GM19467 (cell line): ENCODE data around the gene MPDU1.
"Not testable (repeated sequence)": the region's sequence is repeated elsewhere in the genome, so short reads cannot be mapped to it uniquely, and the experiment has no call there.

Source experiments
- ATAC-seq: cut with Tn5 transposase; IDR thresholded peaks from one replicate; pipeline ENCODE4 v1.9.1; 2021; ENCODE audit warnings: mild to moderate bottlenecking, moderate library complexity; ENCODE audit not compliant: unreplicated experiment

Gene MPDU1

DNA sequence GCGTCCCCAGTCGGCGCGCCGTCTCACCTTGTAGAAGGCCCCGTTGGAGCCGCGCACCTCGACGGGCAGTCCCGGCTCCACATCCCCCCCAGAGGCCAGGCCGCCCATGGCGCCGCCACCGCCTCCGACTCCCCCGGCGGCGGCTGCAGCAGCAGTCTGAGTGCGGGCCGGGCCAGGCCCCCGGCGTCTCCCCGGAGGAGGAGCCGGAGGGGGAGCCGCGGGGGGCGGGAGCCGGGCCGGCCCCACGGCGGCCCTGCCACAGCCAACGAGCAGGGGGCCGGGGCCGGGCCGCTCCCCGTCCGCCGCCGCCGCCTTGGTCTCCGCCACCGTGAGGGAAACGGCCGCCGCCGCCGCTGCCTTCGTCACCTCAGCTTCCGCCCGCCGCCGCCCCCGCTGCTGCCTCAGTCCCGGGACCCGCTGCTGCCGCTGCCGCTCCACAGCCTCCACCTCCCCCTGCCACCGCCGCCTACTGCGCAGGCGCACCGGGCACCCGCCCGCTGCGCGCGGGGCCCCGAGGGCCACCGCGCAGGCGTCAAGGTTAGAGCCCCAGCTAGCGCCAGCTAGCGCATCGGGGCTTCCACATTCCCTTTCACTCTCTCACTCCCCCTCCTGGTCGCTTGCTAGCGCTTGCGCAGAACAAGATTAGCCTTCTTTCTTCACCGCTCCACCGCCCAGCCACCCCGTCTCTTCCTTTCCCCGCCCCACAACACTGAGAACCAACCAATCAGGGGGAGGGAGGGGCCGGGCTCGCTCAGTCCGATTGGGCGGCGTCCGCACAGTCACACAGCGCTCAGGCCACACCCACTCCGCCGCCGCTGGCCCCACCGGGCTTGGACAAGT lies 31.0 kb downstream of the MPDU1 start, which contains the start of gene FXR2:
TSS of gene FXR2 (minus strand) at position 473 of the 840 bp plus-strand sequence. CDS start at position 108, 365 bp downstream.
- ATAC-seq, result peak; percentile 85

DNA sequence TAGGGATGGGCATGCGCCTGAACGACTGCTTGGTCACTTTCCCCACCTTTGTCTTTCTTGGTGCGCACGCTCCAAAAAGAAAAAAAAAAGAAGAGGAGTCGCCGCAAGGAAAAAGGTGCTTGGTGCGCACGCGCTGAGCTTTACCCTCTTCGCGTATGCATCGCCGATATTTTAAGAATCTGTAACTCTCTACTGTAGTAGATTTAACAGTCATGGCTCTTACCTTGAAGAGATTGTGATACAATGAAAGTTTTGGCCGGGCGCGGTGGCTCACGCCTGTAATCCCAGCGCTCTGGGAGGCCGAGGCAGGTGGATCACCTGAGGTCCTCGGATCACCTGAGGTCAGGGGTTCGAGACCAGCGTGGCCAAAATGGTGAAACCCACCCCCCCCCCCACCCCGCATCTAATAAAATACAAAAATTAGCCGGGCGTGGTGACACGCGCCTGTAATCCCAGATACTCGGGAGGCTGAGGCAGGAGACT lies 31.7 kb downstream of the MPDU1 start:
- no peak for ATAC-seq

DNA sequence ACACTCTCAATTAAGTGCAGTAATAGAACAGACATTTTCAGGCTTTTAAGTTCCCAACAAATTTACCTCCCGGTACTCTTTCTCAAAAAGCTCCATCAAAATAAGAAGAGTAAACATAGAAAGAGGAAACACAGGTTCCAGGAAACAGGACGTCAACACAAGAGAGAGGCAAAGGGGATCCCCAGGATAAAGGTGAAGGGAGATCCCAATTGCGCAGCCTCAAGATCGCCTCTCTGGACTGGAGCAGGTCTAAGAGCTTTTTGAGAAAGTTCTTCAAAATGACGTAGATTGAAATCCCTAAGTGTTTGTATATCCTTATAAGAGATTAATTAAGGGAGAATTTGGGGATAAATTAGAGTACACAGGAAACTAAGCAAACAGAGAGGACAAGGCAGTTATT lies 35.0 kb downstream of the MPDU1 start:
- no peak for ATAC-seq

DNA sequence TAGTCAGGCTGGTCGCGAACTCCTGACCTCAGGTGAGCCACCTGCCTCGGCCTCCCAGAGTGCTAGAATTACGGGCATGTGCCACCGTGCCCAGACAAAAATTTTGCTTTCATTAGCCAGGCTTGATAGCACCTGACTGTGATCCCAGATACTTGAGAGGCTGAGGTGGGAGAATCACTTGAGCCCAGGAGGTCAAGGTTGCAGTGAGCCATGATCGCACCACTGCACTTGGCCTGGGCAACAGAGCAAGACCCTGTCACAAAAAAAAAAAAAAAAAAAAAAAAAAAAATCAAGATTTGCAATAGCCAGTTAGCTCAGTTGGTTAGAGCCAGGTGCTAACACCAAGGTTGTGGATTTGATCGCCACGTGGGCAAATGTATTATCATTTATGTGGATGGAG lies 37.2 kb downstream of the MPDU1 start:
- no peak for ATAC-seq

DNA sequence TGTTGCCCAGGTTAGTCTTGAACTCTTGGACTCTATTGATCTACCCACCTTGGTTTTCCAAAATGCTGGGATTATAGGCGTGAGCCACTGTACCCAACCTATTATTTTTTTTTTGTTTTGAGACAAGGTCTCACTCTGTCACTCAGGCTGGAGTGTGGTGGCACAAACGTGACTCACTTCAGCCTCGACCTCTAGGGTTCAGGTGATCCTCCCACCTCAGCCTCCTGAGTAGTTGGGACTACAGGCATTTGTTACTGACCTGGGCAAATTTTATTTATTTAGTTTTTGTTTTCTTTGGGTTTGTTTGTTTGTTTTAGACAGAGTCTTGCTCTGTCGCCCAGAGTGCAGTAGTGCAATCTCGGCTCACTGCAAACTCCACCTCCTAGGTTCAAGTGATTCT lies 40.0 kb downstream of the MPDU1 start:
- no peak for ATAC-seq

DNA sequence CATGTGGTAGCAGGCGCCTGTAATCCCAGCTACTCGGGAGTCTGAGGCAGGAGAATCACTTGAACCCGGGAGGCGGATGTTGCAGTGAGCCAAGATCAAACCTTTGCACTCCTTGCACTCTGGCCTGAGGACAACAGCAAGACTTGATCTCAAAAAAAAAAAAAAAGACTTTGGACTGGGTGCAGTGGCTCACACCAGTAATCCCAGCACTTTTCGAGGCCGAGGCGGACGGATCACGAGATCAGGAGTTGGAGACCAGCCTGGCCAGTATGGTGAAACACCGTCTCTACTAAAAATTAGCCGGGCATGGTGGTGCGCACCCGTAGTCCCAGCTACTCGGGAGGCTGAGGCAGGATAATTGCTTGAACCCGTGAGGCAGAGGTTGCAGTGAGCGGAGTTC lies 42.1 kb downstream of the MPDU1 start:
- not testable (repeated sequence) for ATAC-seq

DNA sequence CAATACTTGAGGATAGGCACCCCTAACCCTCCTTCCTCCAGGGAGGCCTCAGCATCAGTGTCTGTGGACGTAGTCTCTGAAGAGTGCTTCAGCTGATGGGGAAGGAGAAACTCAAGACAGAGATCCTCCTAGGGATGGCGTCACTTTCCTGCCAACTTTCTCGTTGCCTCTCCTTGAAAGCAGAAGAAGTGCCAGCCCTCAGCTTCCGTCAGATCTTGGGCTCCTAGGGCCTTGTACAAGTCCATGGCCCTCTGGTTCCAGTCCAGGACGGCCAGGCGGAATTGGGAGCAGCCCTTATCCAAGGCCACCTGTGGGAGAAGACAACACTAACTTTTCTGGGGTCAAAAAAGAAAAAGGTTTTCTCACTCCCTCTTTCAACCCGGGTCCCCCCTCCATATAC lies 42.7 kb downstream of the MPDU1 start:
- no peak for ATAC-seq

DNA sequence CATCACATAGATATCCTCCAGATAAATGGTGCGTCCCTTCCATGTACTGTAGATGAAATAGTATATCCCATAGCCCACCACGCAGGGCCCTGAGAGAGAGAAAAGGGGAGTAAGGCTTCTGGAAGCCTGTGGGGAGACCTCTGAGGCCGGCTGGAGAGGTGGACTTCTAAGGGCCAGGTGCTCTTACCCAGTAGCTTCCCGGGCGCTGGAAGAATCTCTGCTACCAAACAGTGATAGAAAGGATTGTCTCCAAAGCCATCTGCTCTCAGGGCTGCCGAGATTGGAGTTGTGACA lies 43.3 kb downstream of the MPDU1 start:
- ATAC-seq, result no peak

DNA sequence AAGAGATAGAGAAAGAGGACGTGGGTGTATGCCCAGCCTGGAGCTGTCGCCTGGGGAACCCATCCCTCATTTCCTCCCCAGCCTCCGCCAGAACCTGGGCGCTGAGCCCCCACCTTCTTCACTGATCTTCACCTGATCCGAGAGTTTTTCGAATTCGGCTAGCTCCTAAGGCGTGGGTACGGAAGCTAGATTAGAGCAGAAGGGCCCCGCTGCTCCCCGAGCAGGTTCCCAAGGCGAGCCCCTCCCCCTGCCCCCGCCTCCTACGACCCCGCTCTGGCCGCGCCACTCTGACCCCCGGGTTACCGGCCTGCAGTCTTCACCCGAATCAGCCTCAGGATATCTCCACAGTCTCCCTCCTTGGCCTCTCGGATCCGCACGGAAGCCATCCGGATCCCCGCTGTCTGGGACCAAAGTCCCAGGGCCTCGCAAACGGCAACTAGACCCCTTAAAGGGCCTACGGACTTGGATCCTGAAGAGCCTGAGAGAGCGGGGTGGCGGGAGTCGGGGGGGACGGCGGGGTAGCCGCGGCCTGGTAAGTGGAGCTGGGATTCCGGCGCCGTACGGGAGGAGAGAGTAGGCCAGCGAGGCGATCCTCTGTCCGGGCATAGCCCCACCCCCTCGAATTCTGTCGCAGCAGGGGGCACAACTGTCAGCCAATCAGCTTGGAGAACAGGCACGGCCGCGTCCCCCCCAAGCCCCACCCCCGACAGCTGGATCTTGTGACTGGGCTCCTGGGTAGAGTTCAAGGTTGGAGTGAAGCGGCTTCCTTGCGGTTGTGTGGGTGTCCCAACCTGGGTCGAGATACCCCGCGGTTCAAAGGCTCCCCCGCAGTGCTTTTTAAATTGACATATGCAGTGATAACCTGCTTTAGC lies 43.8 kb downstream of the MPDU1 start, which contains the start of gene SAT2:
TSS of gene SAT2 (minus strand) at position 572 of the 872 bp plus-strand sequence. CDS start at position 386, 186 bp downstream.
- peak; percentile 83 for ATAC-seq

DNA sequence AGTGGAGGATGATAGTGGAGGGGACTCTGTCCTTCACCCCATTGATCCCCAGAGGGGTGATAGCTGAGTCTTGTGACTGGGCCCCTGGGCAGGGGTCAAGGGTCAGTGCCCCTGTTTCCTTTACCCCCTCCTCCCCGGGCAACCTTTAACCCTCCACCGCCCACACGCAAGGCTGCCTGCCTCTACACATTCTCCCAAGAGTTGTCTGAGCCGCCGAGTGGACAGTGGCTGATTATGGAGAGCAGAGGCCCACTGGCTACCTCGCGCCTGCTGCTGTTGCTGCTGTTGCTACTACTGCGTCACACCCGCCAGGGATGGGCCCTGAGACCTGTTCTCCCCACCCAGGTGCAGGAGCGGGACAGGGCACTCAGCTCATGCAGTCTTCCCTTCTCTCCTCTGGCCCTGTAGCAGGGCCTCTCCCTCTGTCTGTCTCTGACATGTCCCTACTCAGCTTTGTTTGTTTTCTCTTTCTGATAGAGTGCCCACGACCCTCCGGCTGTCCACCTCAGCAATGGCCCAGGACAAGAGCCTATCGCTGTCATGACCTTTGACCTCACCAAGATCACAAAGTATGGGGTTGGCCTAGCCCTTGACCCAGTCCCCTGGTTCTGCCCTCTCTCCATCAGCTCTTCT lies 46.4 kb downstream of the MPDU1 start, which contains the start of gene SHBG:
TSS of gene SHBG (plus strand) at position 197 of the 633 bp plus-strand sequence. CDS start at position 235, 38 bp downstream.
- no peak for ATAC-seq

DNA sequence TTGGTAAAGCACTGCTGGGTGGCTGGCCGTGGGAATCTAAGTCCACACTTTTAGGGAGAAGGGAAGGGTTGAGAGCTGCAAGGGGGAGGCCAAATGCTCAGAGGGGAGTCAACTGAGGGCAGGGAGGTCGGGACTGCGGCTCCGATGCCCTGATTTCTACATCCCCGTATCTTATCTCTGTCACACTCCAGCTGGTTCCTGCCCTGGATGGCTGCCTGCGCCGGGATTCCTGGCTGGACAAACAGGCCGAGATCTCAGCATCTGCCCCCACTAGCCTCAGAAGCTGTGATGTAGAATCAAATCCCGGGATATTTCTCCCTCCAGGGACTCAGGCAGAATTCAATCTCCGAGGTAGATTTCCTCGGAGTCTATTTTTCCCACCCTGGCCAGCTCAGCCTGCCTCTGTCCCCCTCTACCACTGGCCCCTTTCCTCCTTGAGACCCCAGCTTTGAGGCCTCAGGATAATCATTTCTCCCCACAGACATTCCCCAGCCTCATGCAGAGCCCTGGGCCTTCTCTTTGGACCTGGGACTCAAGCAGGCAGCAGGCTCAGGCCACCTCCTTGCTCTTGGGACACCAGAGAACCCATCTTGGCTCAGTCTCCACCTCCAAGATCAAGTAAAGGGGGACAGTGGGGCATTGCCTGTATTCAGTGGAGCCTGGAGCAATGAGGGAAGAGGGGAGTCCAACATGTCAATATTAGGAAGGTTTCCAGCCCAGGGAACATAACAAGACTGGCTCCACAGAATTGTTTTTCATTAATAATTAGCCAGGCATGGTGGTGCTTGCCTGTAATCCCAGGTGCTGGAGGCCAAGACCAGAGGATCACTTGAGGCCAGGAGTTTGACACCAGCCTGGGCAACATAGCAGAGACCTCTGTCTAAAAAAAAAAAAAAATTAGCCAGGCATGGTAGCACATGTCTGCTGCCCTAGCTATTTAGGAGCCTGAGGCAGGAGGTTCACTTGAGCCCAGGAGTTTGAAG lies 48.0 kb downstream of the MPDU1 start:
- ATAC-seq, result no peak

DNA sequence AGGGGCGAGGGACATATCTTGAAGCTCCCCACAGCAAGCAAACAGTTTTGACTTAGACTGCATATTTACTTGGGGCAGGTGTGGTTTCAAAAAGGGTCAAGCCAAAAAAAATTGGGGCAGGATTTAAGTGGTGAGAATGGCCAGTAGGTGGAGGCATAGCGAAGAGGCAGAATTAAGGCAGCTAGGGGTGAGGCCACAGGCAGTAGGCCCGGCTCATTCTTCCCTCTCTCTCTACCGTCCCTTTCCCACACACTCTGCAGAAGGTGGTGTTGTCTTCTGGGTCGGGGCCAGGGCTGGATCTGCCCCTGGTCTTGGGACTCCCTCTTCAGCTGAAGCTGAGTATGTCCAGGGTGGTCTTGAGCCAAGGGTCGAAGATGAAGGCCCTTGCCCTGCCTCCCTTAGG lies 48.8 kb downstream of the MPDU1 start:
- no peak for ATAC-seq

DNA sequence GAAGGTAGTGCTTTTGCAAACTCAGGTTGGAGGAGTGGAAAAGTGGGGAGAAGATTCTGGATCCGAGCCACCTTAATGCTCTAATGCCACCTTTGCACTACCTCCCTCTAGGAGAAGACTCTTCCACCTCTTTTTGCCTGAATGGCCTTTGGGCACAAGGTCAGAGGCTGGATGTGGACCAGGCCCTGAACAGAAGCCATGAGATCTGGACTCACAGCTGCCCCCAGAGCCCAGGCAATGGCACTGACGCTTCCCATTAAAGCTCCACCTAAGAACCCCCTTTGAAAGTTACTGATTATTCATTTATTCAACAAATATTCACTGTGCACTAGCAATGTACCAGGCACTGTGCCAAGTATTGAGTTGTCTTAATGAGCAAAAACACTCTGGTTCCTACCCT lies 49.4 kb downstream of the MPDU1 start:
- no peak for ATAC-seq

DNA sequence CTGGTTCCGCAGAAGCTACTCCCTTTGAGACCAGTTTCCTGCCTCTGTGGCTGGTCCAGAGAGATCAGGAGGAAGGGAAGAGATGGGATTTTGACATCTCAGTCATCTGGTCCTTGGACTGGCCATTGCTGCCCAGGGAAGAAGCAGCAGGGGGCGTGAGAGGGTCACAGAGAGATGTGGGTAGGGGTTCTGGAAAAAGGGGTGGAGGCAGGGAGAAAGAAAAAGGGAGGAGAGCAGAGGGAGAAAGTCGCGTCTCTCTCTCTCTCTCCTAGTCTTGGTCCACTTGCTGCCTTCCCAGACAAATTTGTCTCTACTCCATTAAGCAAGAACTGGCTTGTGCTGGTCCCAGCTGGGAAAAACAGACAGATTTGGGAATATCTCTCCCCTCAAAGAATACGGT lies 50.7 kb downstream of the MPDU1 start:
- no peak for ATAC-seq

DNA sequence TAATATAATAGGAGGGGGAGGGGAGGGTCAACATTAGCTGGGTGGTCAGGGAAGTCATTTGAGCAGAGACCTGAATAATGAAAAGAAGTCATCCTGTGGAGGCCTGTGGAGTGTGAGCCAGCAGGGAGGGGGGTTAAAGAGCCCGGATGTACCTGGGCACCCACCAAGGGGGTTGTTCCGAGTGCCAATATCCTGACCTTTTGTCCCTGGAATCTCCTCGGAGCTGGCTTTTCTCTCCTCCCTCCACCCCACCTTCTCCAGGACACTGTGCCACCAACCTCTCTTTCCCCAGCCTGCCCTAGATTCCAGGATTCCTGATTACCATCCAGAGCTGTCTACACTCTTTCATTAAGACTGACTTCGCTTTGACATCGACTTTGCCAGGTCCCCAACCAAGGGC lies 52.5 kb downstream of the MPDU1 start:
- no peak for ATAC-seq
